Esophagus (tissue), 2 donors: ENCODE measurements around the gene KISS1. TPM values are rescaled to one million over a fixed set of nuclear protein-coding genes. Genes with fewer than 3 reads are reported as not detected.
"Not testable (repeated sequence)": the region's sequence is repeated elsewhere in the genome, so short reads cannot be mapped to it uniquely, and the experiment has no call there.

Experiments
- H3K27ac ChIP-seq, 2 donors: one replicate each; pipeline ENCODE4 v1.5.1; 2013; ENCODE audit warnings: low read depth in 2 of 2, mild to moderate bottlenecking in 2 of 2, inconsistent platforms in 1 of 2, low read length in 1 of 2, moderate library complexity in 1 of 2
- H3K27me3 ChIP-seq, 2 donors: one replicate each; pipeline ENCODE4 v1.6.1; 2013; ENCODE audit warnings: low read length in 2 of 2, control low read depth in 1 of 2, mild to moderate bottlenecking in 1 of 2; ENCODE audit not compliant: insufficient read depth in 2 of 2, control insufficient read depth in 1 of 2
- H3K36me3 ChIP-seq, 2 donors: one replicate each; pipeline ENCODE4 v1.6.1; 2013; ENCODE audit warnings: low read length in 1 of 2; ENCODE audit not compliant: control insufficient read depth in 2 of 2, insufficient read depth in 2 of 2
- H3K4me1 ChIP-seq, 2 donors: one replicate each; pipeline ENCODE4 v1.6.1; 2013; ENCODE audit warnings: low read length in 1 of 2; ENCODE audit not compliant: control insufficient read depth in 2 of 2, insufficient read depth in 2 of 2
- H3K4me3 ChIP-seq, 2 donors: one replicate each; pipeline ENCODE4 v1.5.1; 2013; ENCODE audit warnings: low read length in 2 of 2, mild to moderate bottlenecking in 2 of 2, low read depth in 1 of 2, moderate library complexity in 1 of 2
- H3K9me3 ChIP-seq, 2 donors: one replicate each; pipeline ENCODE4 v1.6.1; 2013; ENCODE audit warnings: mild to moderate bottlenecking in 2 of 2, low read depth in 1 of 2, low read length in 1 of 2, moderate library complexity in 1 of 2; ENCODE audit not compliant: control insufficient read depth in 2 of 2, insufficient read depth in 1 of 2
- WGBS, 2 donors: extraction: QIAGEN DNeasy Blood & Tissue Kit; methylation state at CpG; one replicate each; pipeline ENCODE4 v1.1.7; 2013; 5-methylcytosine and 5-hydroxymethylcytosine counted together
- polyA plus RNA-seq, 2 donors: library from polyadenylated mRNA; stranded (reverse); fragments of 200-250 nt; gene quantifications; one replicate each; pipeline ENCODE4 v1.2.3, GENCODE V29; 2013
- donor health status: healthy with polysubstance abuse.
- donor health status: Bipolar disorder and iron deficiency.

KISS1 gene, protein sequence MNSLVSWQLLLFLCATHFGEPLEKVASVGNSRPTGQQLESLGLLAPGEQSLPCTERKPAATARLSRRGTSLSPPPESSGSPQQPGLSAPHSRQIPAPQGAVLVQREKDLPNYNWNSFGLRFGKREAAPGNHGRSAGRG
- polyA plus RNA-seq = not detected

DNA sequence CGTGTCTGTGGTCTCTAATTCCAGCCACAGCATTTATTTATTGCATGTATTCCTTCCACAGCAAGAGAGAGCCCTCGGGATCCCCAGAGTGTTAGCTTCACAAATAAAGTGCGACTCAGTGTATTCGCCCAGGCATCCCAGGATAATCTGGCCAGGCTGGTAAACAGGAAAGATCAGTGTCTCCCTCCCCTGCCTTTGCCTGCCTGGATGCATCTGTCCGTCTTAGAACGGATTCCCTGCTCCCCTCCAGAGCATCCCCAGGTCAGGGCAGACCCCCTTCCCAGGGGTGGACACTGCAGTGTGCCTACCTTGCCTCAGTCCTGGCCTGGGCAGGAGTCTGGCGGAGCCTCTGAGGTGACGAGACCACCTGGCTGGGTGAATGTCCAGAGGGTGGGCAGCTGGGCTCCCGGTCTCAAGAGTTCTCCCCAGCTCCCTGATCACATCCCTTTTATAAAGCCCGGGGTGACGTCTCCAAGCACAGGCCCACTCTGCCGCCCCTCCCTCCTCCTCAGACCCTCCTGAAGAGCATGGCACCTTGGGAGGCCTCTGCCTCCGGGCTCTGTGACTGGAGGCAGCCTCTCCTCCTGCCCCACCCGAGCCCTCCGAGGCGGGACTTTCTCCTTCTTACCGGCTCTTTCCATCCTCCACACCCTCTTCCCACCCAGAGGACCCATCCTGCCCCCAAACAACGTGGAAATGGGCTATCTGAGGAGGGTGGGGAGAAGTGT lies at the start of gene KISS1:
Gene KISS1, minus strand, starts transcription at position 424 of the 728 bp plus-strand sequence. CDS start 3,615 bp downstream, outside the sequence.
- H3K4me1 ChIP-seq = peaks cover 0 to 7% of the 10 kb centered on the region in 2 donors
- 53 to 59% methylated on average over 18 of the region's 18 CpGs for WGBS, 2 donors
- no peaks in the 10 kb centered on the region for H3K27me3 ChIP-seq
- no peaks in the 10 kb centered on the region for H3K9me3 ChIP-seq
- H3K4me3 ChIP-seq = no peak within 1 kb of the TSS
- H3K27ac ChIP-seq = no peak within 1 kb of the TSS
- H3K36me3 ChIP-seq = no peaks in the 10 kb centered on the region

DNA sequence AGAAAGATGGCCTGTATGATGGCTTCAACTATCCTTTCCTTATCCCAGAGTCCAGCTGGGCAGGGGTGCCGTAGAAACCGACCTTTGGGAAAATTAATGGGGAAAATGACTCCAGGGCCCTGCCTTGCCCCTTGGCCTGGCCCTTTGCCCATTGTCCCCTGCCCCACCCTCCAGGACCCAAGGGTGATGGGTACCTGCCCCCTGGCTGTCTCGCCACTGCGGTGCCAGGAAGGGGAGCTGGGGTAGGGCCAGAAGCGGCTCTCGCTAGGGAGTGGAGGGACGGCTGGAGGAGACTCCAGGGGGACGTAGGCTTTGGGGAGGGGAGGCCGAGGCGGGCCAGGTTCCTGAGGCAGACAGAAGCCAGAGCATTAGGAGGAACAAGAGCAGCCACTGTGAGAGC lies 46.6 kb upstream of the KISS1 start:
- H3K36me3 ChIP-seq = peaks cover 0 to 6% of the 10 kb centered on the region in 2 donors
- H3K4me3 ChIP-seq = no peak overlapping the region
- no peaks in the 10 kb centered on the region for H3K4me1 ChIP-seq
- H3K27ac ChIP-seq = no peak overlapping the region
- no peaks in the 10 kb centered on the region for H3K27me3 ChIP-seq
- 95 to 97% methylated on average over 10 of the region's 10 CpGs for WGBS, 2 donors
- H3K9me3 ChIP-seq = no peaks in the 10 kb centered on the region

DNA sequence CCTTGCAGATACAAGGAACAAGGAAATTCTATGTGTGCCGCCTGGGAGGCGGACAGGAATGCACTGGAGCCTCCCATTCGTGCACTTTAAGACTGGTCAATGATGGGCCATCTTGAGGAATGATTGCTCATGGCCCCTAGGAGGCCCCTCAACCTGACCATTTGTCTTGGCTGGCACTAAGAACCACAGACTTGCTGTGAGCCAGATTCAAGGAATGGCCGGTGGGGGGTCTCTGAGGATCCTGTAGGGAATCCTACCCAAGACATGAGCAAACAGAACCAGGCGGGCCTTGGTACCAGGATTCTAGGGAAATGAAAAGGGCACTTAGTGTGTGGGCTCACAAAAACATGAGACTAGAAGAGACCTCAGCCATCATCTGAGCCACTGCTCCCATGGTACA lies 45.6 kb upstream of the KISS1 start:
- Histone ChIP-seq H3K27me3 (no peaks in the 10 kb centered on the region), H3K36me3 (peaks cover 0 to 6% of the 10 kb centered on the region in 2 donors), H3K27ac (no peak overlapping the region), H3K9me3 (no peaks in the 10 kb centered on the region), H3K4me3 (no peak overlapping the region), H3K4me1 (no peaks in the 10 kb centered on the region)
- WGBS, 2 donors = 91 to 95% methylated on average over 5 of the region's 5 CpGs

DNA sequence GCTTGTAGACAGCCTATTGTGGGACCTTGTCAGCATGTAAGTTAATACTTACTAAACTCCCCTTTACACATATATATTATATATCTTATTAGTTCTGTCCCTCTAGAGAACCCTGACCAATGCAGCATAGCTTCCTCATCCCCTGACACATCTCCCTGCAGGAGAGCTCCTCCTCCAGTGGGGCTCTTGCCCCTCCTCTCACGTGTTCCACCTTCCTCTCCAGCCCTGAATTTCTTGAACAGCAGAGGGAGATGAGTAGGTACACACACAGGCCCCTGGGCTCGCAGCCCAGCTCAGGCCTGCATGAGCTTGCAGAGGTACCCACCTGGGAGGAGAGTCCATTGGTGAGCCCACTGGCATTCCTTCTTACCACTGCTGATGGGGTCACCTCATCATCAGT lies 44.8 kb upstream of the KISS1 start:
- Histone ChIP-seq H3K27ac (peak overlapping the region in 1 of 2 donors; percentile 26), H3K4me3 (no peak overlapping the region), H3K36me3 (peaks cover 0 to 6% of the 10 kb centered on the region in 2 donors), H3K4me1 (no peaks in the 10 kb centered on the region), H3K27me3 (no peaks in the 10 kb centered on the region), H3K9me3 (no peaks in the 10 kb centered on the region)
- 38 to 54% methylated on average over 2 of the region's 2 CpGs for WGBS, 2 donors

DNA sequence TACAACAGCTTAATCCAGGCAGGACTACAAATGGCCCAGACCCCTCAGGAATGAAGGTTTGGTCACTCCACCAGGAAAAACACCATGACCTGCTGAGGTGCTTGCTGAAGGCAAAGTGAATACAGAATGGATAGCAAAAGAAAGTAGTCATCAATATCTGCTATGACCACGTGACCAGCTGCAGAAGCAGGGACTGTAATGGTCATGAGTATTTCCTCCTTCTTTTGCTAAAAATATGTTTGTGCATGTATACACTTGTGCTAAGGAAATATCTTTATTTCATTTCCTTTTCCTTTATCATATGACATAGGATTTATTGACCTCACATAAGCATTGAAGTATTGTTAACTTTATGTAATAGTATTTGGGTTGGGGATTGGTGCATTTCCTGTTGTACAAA lies 43.9 kb upstream of the KISS1 start:
- Histone ChIP-seq H3K36me3 (peaks cover 0 to 3% of the 10 kb centered on the region in 2 donors), H3K27me3 (no peaks in the 10 kb centered on the region), H3K4me1 (no peaks in the 10 kb centered on the region), H3K27ac (no peak overlapping the region), H3K4me3 (no peak overlapping the region), H3K9me3 (no peaks in the 10 kb centered on the region)
- 70 to 77% methylated on average over 1 of the region's 1 CpG for WGBS, 2 donors

DNA sequence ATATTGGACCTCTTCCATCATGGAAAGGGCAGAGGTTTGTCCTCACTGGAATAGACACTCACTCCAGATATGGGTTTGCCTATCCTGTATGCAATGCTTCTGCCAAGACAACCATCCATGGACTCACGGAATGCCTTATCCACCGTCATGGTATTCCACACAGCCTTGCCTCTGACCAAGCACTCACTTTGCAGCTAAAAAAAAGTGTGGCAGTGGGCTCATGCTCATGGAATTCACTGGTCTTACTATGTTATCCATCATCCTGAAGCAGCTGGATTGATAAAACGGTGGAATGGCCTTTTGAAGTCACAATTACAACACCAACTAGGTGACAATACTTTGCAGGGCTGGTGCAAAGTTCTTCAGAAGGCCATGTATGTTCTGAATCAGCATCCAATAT lies 43.1 kb upstream of the KISS1 start:
- H3K9me3 ChIP-seq, H3K4me3 ChIP-seq, H3K36me3 ChIP-seq, H3K27me3 ChIP-seq, H3K27ac ChIP-seq, H3K4me1 ChIP-seq: not testable (repeated sequence)
- 77 to 83% methylated on average over 3 of the region's 3 CpGs for WGBS, 2 donors

DNA sequence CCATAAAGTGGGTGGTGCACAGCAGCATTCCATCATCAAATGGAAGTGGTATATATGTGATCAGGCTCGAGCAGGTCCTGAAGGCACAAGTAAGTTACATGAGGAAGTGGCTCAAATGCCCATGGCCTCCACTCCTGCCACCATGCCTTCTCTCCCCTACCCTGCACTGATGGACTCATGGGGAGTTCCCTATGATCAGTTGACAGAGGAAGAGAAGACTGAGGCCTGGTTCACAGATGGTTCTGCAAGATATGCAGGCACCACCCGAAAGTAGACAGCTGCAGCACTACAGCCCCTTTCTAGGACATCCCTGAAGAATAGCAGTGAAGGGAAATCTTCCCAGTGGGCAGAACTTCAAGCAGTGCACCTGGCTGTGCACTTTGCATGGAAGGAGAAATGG lies 42.2 kb upstream of the KISS1 start:
- not testable (repeated sequence) for H3K27ac ChIP-seq, H3K36me3 ChIP-seq, H3K4me1 ChIP-seq, H3K9me3 ChIP-seq, H3K27me3 ChIP-seq, H3K4me3 ChIP-seq
- 88 to 90% methylated on average over 2 of the region's 2 CpGs for WGBS, 2 donors

DNA sequence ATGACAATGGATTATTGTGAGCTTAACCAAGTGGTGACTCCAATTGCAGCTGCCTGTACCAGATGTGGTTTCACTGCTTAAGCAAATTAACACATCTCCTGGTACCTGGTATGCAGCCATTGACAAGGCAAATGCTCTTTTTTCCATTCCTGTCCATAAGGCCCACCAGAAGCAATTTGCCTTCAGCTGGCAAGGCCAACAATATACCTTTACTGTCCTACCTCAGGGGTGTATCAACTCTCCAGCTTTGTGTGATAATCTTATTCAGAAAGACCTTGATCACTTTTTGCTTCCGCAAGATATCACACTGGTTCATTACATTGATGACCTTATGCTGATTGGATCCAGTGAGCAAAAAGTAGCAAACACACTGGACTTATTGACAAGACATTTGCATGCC lies 41.2 kb upstream of the KISS1 start:
- not testable (repeated sequence) for H3K36me3 ChIP-seq, H3K4me1 ChIP-seq, H3K27me3 ChIP-seq, H3K27ac ChIP-seq, H3K9me3 ChIP-seq, H3K4me3 ChIP-seq
- 99 to 100% methylated on average over 1 of the region's 1 CpG for WGBS, 2 donors

DNA sequence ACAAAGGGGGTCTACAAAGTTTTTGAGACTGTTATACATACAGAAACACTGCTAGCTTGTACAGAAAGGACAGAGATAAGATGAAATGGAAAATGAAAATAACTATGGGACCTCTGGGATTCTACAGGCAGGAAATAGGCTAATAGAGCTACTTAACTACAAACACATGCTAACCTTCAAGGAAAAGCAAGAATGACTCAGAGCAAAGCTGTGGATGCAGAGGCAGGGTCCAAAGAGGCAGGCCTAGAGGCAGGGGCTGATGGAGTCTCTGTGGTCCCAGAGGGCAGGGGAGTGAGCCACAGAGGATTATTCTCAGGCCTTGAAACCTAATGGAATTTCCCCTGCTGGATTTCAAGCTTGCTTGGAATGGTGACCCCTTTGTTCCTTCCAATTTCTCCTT lies 36.2 kb upstream of the KISS1 start:
- H3K36me3 ChIP-seq = peaks cover 0 to 18% of the 10 kb centered on the region in 2 donors

DNA sequence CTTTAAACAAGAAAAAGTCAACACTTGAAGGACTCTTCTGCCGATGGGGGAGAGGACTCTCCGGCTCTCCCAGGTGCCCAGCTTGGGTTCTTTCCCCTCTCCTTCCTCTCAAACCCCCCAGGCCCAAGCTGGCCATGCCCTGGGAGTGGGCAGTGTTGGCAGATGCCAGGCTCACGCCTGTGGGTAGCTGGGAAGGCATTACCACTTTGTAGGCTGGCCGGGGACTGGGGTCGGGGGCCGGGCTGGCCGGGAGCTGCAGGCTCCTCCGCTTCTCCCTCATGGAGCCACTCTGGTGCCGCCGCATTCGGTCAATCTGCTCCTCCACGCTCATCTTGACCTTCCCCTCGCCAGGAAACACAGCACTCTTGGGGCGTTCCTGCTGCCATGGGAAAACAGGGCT lies 33.9 kb upstream of the KISS1 start:
- Histone ChIP-seq H3K9me3 (no peaks in the 10 kb centered on the region), H3K4me1 (peaks cover 0 to 8% of the 10 kb centered on the region in 2 donors), H3K27me3 (no peaks in the 10 kb centered on the region), H3K36me3 (peaks cover 0 to 18% of the 10 kb centered on the region in 2 donors), H3K27ac (no peak overlapping the region), H3K4me3 (no peak overlapping the region)
- 91 to 93% methylated on average over 14 of the region's 14 CpGs for WGBS, 2 donors

More for the DNA sequence above, 36.2 kb upstream of the KISS1 start:
- Histone ChIP-seq H3K4me3 (no peak overlapping the region), H3K27ac (no peak overlapping the region), H3K4me1 (no peaks in the 10 kb centered on the region), H3K9me3 (no peaks in the 10 kb centered on the region), H3K27me3 (no peaks in the 10 kb centered on the region)
